GM10248 (cell line): ENCODE measurements around the gene KLHL28.

Source experiments
- CTCF ChIA-PET: fragments of 300-600 bp; sonication (Branson Sonifier 250); formaldehyde crosslinking; extraction: SDS; loops from one replicate; lab custom pipeline; 2021; ENCODE audit warnings: antibody characterized with exemption; lab: Yijun Ruan, JAX
- POLR2A ChIA-PET: fragments of 350-650 bp; sonication (Branson Sonifier 250); formaldehyde crosslinking; extraction: SDS; loops from one replicate; lab custom pipeline; 2020; ENCODE audit warnings: antibody characterized with exemption; lab: Yijun Ruan, JAX
- DNase-seq: peaks from one replicate; pipeline ENCODE4 v3.0.0; 2012; ENCODE audit errors: extremely low spot score
- TF ChIP-seq, protein P1 (sequence below): IDR thresholded peaks from 2 replicates; pipeline ENCODE4 v1.5.1; 2012; ENCODE audit warnings: mild to moderate bottlenecking, low read depth; ENCODE audit errors: extremely low read depth, missing control alignments, control extremely low read depth

Gene KLHL28

DNA sequence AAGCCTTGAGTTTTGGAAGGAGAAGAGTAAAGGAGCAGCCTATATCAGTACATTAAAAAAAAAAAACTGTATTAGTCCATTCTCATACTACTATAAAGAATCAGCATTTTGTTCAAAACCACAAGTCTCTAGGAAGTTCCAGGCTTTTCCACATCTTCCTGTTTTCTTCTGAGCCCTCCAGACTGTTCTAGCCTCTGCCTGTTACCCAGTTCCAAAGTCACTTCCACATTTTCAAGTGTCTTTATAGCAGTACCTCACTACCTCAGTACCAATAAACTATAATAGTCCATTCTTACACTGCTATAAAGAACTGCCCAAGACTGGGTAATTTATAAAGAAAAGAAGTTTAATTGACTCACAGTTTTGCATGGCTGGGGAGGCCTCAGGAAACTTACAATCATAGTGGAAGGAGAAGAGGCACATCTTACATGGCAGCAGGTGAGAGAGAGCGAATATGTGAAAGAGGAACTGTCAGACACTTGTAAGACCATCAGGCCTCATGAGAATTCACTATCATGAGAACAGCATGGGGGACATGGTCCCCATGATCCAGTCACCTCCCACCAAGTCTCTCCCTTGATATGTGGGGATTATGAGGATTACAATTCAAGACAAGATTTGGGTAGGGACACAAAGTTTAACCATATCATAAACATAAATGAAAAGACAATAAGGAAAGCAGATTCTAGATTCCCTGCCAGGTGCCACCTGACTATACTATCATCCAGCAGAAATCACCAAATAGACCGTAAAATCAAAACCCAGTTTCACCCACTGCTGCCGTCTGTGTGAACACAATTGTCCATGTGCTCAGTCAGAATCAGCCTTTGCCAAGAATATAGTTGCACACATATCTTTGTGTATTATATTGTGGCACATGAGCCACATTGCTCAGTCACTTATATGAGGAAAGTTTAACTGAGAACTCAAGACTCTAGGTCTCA is 28.0 kb upstream of the KLHL28 start:
- TF ChIP-seq, protein P1, sequence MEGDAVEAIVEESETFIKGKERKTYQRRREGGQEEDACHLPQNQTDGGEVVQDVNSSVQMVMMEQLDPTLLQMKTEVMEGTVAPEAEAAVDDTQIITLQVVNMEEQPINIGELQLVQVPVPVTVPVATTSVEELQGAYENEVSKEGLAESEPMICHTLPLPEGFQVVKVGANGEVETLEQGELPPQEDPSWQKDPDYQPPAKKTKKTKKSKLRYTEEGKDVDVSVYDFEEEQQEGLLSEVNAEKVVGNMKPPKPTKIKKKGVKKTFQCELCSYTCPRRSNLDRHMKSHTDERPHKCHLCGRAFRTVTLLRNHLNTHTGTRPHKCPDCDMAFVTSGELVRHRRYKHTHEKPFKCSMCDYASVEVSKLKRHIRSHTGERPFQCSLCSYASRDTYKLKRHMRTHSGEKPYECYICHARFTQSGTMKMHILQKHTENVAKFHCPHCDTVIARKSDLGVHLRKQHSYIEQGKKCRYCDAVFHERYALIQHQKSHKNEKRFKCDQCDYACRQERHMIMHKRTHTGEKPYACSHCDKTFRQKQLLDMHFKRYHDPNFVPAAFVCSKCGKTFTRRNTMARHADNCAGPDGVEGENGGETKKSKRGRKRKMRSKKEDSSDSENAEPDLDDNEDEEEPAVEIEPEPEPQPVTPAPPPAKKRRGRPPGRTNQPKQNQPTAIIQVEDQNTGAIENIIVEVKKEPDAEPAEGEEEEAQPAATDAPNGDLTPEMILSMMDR, result no peak
- ChIA-PET CTCF (interaction anchor here (1.3 to 1.6 kb wide), 2 partner anchors 10 to 28 kb away, joined by 3 to 4 read pairs; partner anchors contain the start of genes KLHL28 and TOGARAM1), POLR2A (no interaction called here)

DNA sequence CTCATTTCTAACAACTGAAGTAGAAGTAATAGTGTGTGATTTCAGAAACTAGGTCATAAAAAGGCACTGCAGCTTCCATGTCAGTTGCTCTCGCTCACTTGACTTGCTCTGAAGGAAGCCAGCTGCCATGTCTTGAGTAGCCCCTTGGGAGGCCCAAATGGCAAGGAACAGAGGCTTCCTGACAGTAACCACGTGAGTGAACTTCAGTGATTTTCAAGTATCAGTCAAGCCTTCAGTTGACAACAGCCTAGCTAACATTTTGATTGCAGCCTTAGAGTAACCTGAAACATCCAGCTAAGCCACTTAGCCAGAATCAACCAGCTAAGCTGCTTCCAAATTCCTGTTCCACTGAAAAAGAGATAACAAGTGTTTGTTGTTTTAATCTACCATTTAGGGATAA is 26.9 kb upstream of the KLHL28 start:
- DNase-seq, result no peak
- ChIA-PET POLR2A (no interaction called here), CTCF (interaction anchor here (1.3 to 1.6 kb wide), 2 partner anchors 9 to 27 kb away, joined by 4 to 8 read pairs; partner anchors contain the start of genes KLHL28 and TOGARAM1)
- TF ChIP-seq, protein P1, result no peak

More for the DNA sequence above, 28.0 kb upstream of the KLHL28 start:
- no peak for DNase-seq

DNA sequence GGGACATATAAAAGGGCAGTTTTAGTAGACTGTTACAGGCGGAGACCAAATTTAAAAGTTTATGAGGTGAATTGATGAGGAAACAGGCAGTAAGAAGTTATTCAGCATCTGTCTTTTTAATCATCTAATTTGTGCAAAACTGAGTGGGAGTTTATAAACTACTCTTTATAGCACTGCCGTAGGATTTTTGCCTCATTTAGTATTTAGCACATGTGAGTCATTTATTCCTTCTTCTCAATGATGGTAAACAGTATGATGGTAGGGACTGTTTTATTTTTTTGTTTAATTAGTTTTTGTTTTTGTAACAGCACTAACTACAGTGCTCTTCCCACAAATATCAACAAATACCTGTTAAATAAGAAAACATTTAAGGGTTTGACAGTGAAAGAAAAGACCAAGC is 20.8 kb upstream of the KLHL28 start:
- CTCF ChIA-PET, result interaction anchor here (2.0 kb wide), 1 partner anchor 19 kb away, joined by 8 read pairs; the partner anchor contains the start of gene TOGARAM1
- POLR2A ChIA-PET, result no interaction called here
- TF ChIP-seq, protein P1, result no peak
- no peak for DNase-seq

DNA sequence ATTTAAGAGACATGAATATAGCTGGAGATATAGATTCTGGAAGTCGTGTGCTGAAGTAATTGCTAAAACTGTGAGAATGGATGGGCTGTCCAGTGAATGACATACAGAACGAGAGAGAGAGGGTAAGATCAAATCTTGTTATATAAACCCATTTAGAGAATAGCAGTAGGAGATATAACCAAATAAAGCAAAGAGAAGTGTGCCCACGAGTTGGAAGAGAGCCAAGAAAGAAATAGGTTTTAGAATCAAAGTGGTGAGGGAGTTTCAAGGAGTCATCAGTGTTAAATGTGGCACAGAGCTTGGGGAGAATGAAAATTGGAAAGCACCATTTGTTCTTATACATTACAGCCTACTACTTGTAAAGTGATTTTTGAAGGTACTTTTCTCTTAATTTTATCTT is 19.5 kb upstream of the KLHL28 start:
- TF ChIP-seq, protein P1, result no peak
- POLR2A ChIA-PET, result no interaction called here
- CTCF ChIA-PET, result interaction anchor here (2.0 kb wide), 1 partner anchor 18 kb away, joined by 8 read pairs; the partner anchor contains the start of gene TOGARAM1
- DNase-seq, result no peak

DNA sequence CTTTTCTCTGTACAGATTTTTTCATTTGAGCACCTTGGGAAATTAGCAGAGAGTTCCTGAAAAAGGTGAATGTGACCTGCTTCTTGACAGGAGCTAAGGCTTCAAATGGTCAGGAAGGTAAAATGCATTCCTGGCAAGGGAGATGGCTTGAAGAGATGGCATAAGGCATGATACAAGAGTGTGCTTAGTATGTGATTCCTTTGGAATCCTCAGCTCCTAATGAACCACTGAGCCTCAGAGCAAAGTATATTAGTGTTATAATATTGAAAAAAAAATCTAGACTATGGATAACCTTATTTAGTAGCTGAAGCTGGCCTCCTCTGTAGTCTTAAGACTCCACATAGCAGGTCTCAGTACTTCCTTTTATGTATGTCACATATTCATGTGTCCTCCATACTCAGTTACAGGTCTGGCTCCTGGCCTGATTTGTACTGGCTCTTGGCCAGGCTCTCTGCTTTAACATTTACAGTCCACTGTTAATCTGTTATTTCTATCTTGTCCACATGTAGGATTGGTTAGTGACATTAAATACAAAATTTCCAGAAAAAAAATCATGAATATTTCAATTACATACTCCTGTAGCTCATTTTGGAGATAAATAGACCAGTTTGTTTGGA is 18.1 kb upstream of the KLHL28 start:
- DNase-seq, result no peak
- POLR2A ChIA-PET, result no interaction called here
- CTCF ChIA-PET, result interaction anchor here (0.7 to 1.6 kb wide), 5 partner anchors 9 to 25 kb away, joined by 3 to 8 read pairs (median 3); no protein-coding TSS in a partner anchor
- TF ChIP-seq, protein P1, result no peak

DNA sequence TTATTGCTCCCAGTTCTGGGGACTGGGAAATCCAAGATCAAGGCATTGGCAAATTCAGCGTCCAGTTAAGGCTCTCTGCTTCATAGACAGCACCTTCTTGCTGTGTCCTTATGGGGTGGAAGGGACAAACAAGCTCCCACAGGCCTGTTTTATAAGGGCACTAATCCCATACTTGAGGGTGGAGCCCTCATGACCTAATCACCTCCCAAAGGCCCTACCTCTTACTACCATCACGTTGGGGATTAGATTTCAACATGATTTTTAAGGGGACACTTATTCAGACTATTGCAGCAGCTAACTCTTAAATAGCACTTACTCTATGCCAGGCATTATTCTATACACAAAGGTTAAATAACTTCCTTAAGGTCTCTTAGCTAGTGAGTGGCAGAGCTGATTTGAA is 17.5 kb upstream of the KLHL28 start:
- ChIA-PET POLR2A (no interaction called here), CTCF (interaction anchor here (0.7 to 1.6 kb wide), 5 partner anchors 9 to 17 kb away, joined by 3 to 8 read pairs (median 3); no protein-coding TSS in a partner anchor)
- no peak for DNase-seq
- TF ChIP-seq, protein P1, result no peak
